ENCODE data around the gene HLTF. TPM values are rescaled to one million over a fixed set of nuclear protein-coding genes. Genes with fewer than 3 reads are reported as not detected.

HLTF gene
- polyA plus RNA-seq, 1 experiment: 17.3 TPM

DNA sequence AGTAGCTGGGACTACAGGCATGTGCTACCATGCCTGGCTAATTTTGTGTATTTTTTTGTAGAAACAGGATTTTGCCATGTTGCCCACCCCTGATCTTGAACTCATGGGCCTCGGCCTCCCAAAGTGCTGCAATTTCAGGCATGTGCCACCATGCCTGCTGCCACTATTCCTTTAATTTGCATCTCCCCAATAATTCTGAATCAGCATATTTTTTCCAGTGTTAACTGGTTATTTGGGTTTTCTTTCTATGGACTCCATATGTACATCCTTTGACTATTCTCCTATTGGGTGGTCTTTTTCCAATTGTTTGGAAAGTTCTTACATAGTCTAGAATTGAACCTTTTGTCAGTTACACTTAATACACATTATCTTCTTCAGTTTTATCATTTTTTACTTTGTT is 28.1 kb downstream of the HLTF start:
- DNase-seq (ENCODE audit: low read depth): no peak
- POLR2A ChIA-PET: no interaction called here
- CTCF ChIA-PET: no interaction called here
- no peak overlapping the region for H3K4me3 ChIP-seq (ENCODE audit: low read depth, low read length)
- TF ChIP-seq, protein P1, sequence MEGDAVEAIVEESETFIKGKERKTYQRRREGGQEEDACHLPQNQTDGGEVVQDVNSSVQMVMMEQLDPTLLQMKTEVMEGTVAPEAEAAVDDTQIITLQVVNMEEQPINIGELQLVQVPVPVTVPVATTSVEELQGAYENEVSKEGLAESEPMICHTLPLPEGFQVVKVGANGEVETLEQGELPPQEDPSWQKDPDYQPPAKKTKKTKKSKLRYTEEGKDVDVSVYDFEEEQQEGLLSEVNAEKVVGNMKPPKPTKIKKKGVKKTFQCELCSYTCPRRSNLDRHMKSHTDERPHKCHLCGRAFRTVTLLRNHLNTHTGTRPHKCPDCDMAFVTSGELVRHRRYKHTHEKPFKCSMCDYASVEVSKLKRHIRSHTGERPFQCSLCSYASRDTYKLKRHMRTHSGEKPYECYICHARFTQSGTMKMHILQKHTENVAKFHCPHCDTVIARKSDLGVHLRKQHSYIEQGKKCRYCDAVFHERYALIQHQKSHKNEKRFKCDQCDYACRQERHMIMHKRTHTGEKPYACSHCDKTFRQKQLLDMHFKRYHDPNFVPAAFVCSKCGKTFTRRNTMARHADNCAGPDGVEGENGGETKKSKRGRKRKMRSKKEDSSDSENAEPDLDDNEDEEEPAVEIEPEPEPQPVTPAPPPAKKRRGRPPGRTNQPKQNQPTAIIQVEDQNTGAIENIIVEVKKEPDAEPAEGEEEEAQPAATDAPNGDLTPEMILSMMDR (IDR thresholded peaks at IDR 0.05; ENCODE audit: insufficient read depth, low read depth, low read length): no peak
- H3K27me3 ChIP-seq (ENCODE audit: control insufficient read depth, insufficient read depth, low read length): no peaks in the 10 kb centered on the region
- H3K36me3 ChIP-seq (ENCODE audit: control insufficient read depth, insufficient read depth, low read length): peaks cover 2% of the 10 kb centered on the region; the same call in 1 of the 2 replicates

DNA sequence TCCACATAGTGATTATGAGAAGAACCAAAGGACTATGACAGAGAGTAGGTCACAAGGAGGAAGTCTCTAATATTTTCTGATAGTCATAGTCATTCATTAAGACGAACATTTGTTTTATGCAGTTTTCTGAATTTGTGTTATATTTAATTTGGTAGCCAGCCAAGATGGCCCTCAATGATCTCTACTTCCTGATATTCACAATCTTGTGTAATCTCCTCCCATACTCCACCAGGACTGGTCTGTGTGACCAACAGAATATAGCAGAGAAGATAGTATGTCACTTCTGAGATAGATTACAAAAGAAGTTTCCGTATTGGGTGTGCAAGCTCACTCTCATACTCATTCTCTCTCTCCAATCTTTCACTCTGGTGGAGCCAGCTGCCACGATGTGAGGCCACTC is 30.8 kb downstream of the HLTF start:
- no peak for DNase-seq (ENCODE audit: low read depth)
- ChIA-PET POLR2A (no interaction called here), CTCF (no interaction called here)
- no peak overlapping the region for H3K4me3 ChIP-seq (ENCODE audit: low read depth, low read length)
- TF ChIP-seq, protein P1 (IDR thresholded peaks at IDR 0.05; ENCODE audit: insufficient read depth, low read depth, low read length): no peak
- no peaks in the 10 kb centered on the region for H3K27me3 ChIP-seq (ENCODE audit: control insufficient read depth, insufficient read depth, low read length)
- H3K36me3 ChIP-seq (ENCODE audit: control insufficient read depth, insufficient read depth, low read length): peaks cover 2% of the 10 kb centered on the region; the same call in 1 of the 2 replicates

DNA sequence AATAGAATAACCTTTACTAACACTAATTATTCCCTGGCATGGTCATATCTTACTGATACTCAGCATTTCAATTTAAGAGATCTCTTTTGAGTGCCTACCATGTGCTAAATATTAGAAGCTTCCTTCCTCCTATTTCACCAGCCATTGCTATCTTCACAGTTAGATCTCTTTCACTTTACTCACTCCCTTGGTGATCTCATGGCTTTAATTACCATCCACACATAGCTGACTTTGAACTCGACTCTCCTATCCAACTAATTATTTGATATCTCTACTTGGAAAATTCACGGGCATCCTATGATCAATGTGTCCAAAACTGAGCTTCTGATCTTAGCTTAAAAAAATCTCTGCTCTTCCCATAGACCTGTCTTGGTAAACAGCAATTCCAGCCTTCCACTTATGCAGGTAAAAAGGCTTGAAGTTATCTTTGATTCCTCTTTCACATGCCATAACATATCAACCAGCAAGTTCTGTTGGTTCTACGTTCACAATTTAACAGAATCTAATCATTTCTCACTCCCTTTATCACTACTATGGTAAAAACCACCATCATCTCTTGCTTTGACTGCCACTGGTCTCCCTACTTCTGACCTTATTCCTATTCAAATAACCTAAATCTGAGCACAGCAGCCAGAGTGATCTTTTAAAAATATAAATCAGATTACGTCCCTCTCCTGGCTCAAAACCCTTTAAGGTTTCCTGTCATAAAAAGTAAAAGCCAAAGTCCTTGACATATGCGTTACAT is 41.8 kb downstream of the HLTF start:
- CTCF ChIA-PET: no interaction called here

DNA sequence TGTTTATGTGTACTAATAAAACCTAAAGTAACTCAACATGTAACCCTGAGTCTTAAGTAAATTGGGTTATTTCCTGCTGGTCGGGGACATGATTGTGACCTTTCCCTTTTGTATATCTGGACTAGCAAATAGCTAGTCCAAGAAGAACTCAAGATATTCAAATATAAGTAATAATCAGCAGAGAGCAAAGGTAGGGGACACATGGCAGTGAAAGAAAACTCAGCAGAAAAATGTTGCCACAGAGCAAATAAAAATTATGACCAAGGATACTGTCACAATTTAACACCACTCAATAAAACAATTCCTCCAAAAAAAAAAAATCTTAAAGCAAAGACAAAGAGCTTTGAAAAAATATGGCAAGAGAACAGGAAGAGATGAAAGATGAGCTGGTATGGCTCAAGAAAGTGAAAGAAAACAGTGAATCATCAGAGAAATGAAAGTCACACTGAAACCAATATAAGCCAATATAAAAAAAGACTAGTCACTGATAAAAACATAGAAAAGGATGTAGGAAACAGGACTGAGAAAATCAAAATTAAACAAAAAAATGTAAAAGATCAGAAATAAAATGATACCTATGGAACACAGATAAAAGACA is 43.4 kb downstream of the HLTF start:
- Histone ChIP-seq H3K27me3 (ENCODE audit: control insufficient read depth, insufficient read depth, low read length) (no peaks in the 10 kb centered on the region), H3K4me3 (ENCODE audit: low read depth, low read length) (no peak overlapping the region), H3K36me3 (ENCODE audit: control insufficient read depth, insufficient read depth, low read length) (no peaks in the 10 kb centered on the region)
- ChIA-PET POLR2A (interaction anchor here (0.6 kb wide), 3 partner anchors 24 to 1035 kb away, joined by 3 read pairs; no protein-coding TSS in a partner anchor), CTCF (no interaction called here)
- TF ChIP-seq, protein P1 (IDR thresholded peaks at IDR 0.05; ENCODE audit: insufficient read depth, low read depth, low read length): no peak
- peak; percentile 26 for DNase-seq (ENCODE audit: low read depth)

More for the DNA sequence above, 41.8 kb downstream of the HLTF start:
- no peak overlapping the region for H3K4me3 ChIP-seq (ENCODE audit: low read depth, low read length)
- H3K36me3 ChIP-seq (ENCODE audit: control insufficient read depth, insufficient read depth, low read length): no peaks in the 10 kb centered on the region; the same call in 1 of the 2 replicates
- POLR2A ChIA-PET: no interaction called here
- no peaks in the 10 kb centered on the region for H3K27me3 ChIP-seq (ENCODE audit: control insufficient read depth, insufficient read depth, low read length)
- TF ChIP-seq, protein P1 (IDR thresholded peaks at IDR 0.05; ENCODE audit: insufficient read depth, low read depth, low read length): no peak
- DNase-seq (ENCODE audit: low read depth): no peak

DNA sequence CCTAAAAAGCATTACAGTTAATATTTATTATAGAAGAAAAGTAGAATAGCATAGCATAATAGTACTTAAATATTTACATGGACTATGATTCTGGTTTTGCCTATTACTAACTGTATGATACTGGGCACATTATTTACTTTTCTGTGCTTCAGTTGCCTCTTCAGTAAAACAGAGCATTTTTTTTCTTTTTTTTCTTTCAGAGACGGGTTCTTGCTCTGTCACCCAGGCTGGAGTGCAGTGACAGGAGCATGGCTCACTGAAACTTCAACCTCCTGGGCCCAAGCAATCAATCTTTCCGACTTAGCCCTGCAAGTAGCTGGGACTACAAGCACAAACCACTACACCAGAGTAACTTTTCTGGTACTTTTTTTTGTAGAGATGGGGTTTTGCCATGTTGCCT is 48.0 kb downstream of the HLTF start:
- ChIA-PET POLR2A (no interaction called here), CTCF (interaction anchor here (1.1 to 1.4 kb wide), 2 partner anchors 11 to 85 kb away, joined by 3 to 4 read pairs; no protein-coding TSS in a partner anchor)
- TF ChIP-seq, protein P1 (IDR thresholded peaks at IDR 0.05; ENCODE audit: insufficient read depth, low read depth, low read length): no peak
- Histone ChIP-seq H3K36me3 (ENCODE audit: control insufficient read depth, insufficient read depth, low read length) (peaks cover 2% of the 10 kb centered on the region; the same call in 1 of the 2 replicates), H3K27me3 (ENCODE audit: control insufficient read depth, insufficient read depth, low read length) (no peaks in the 10 kb centered on the region), H3K4me3 (ENCODE audit: low read depth, low read length) (no peak overlapping the region)
- no peak for DNase-seq (ENCODE audit: low read depth)
